AG08396 (cell line): ENCODE results near the gene ZNF624.
A peak's percentile ranks its signal among the peaks of the same experiment; 100 is the strongest.

Source experiments
- DNase-seq: peaks from one replicate; pipeline ENCODE4 v3.0.0; 2012; ENCODE audit warnings: low spot score, mixed read lengths

The ZNF624 gene

GRCh38 chr17:16593356-16594102, 60.1 kb downstream of the ZNF624 start:
- no peak for DNase-seq

GRCh38 chr17:16589097-16589969, 64.3 kb downstream of the ZNF624 start:
- DNase-seq, result peak; percentile 98

DNA sequence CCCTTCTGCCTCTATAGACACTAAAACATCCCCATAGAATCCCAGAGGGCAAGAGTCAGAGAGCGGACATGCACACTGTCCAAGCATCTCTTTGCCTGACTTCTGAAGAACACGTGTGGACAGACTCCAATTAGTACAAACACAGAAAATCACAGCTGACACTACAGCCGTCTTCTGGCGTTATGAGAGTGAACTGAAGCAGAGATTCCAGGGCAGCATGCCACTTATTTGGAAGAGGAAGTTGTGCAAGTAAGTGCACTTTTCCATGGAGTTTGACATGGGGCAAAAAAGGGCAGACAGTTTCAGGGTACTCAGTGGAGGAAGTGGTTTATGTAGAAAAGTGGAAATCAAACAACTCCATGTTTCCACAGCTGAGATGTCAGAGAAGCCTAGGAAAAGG, 67.9 kb downstream of the ZNF624 start:
- DNase-seq, result no peak

- DNase-seq, result peak; percentile 96
Observed at GRCh38 chr17:16584273-16584995, 69.2 kb downstream of the ZNF624 start.

GRCh38 chr17:16583781-16584180, 69.9 kb downstream of the ZNF624 start:
- no peak for DNase-seq

- no peak for DNase-seq
Observed at GRCh38 chr17:16573466-16573865, 80.2 kb downstream of the ZNF624 start.
